ENCODE results near the gene FOXM1. TPM values are rescaled to one million over a fixed set of nuclear protein-coding genes. Genes with fewer than 3 reads are reported as not detected.

FOXM1 gene
- total and polyA plus RNA-seq, 2 of the 13 experiments (the other 11 are each of a cell fraction or from before 2014, with no cell fraction given), result 17.1 to 25.9 TPM

DNA sequence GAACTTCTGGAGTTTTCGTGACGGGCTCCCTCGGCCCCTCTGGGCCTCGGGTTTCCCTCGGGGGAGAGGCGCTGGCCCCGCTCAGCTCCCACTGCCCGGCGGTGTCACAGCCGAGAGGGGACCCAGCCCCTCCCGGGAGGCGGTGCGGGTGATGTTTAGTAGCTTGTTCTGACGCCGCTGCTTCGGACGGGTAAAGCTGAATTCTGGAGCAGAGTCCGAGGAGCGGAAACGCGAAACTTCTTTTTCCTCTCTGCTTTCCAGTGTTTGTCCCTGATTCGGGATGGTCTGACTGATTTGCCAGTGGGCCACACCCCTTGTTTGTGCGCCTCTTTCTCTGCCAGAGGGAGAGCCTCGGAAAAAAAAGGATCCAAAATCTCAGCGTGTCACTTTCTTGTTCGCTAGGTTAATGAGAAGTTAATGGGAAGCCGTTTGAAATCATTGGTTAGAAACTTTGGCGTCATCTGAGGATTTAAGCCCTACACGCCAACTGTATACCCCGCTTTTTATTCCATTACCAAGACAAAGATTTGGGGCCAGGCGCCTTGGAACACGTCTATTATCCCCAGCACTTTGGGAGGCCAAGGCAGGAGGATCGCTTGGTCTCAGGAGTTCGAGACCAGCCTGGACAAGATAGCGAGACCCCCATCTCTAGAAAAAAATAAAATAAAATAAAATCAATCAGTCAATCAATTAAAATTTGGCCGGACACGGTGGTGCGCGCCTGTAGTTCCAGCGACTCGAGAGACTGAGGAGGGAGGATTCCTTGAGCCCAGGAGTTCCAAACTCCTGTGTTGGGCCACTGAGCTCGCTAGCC lies 14.5 kb upstream of the FOXM1 start (continued):
- TF ChIP-seq ZKSCAN8 (CRISPR knock-in tag; IDR thresholded peaks at IDR 0.05; ENCODE audit: borderline replicate concordance) (peak; percentile 55; the same call in 1 of the 2 replicates), ZNF3 (CRISPR knock-in tag; IDR thresholded peaks at IDR 0.05) (no peak), ZNF607 (CRISPR knock-in tag; IDR thresholded peaks at IDR 0.05; ENCODE audit: borderline replicate concordance) (no peak), ZNF83 (CRISPR knock-in tag; IDR thresholded peaks at IDR 0.05; ENCODE audit: borderline replicate concordance) (no peak), SMARCE1 (IDR thresholded peaks at IDR 0.05; ENCODE audit: borderline replicate concordance) (no peak), GFI1 (CRISPR knock-in tag; IDR thresholded peaks at IDR 0.05; ENCODE audit: borderline replicate concordance) (peak; percentile 92), ZNF703 (CRISPR knock-in tag; IDR thresholded peaks at IDR 0.05; ENCODE audit: borderline replicate concordance) (no peak), KDM5B (CRISPR knock-in tag; IDR thresholded peaks at IDR 0.05; ENCODE audit: borderline replicate concordance) (no peak), ZNF563 (CRISPR knock-in tag; IDR thresholded peaks at IDR 0.05) (no peak; the same call in 1 of the 2 replicates), NCOA1 (CRISPR knock-in tag; IDR thresholded peaks at IDR 0.05) (no peak), ZC3H4 (CRISPR knock-in tag; IDR thresholded peaks at IDR 0.05; ENCODE audit: borderline replicate concordance) (no peak), GLI4 (CRISPR knock-in tag; IDR thresholded peaks at IDR 0.05; ENCODE audit: borderline replicate concordance) (no peak), NCOR1 (IDR thresholded peaks at IDR 0.05; ENCODE audit: borderline replicate concordance, low read length) (no peak), TAF1 (CRISPR knock-in tag; IDR thresholded peaks at IDR 0.05) (no peak), HES4 (CRISPR knock-in tag; IDR thresholded peaks at IDR 0.05; ENCODE audit: borderline replicate concordance) (0 out of 2 replicates have a peak, but pooled peaks have one; percentile 1)
- TF ChIP-seq, protein P1, sequence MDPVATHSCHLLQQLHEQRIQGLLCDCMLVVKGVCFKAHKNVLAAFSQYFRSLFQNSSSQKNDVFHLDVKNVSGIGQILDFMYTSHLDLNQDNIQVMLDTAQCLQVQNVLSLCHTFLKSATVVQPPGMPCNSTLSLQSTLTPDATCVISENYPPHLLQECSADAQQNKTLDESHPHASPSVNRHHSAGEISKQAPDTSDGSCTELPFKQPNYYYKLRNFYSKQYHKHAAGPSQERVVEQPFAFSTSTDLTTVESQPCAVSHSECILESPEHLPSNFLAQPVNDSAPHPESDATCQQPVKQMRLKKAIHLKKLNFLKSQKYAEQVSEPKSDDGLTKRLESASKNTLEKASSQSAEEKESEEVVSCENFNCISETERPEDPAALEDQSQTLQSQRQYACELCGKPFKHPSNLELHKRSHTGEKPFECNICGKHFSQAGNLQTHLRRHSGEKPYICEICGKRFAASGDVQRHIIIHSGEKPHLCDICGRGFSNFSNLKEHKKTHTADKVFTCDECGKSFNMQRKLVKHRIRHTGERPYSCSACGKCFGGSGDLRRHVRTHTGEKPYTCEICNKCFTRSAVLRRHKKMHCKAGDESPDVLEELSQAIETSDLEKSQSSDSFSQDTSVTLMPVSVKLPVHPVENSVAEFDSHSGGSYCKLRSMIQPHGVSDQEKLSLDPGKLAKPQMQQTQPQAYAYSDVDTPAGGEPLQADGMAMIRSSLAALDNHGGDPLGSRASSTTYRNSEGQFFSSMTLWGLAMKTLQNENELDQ (CRISPR knock-in tag; IDR thresholded peaks at IDR 0.05; ENCODE audit: borderline replicate concordance), result no peak
- TF ChIP-seq, protein P2, sequence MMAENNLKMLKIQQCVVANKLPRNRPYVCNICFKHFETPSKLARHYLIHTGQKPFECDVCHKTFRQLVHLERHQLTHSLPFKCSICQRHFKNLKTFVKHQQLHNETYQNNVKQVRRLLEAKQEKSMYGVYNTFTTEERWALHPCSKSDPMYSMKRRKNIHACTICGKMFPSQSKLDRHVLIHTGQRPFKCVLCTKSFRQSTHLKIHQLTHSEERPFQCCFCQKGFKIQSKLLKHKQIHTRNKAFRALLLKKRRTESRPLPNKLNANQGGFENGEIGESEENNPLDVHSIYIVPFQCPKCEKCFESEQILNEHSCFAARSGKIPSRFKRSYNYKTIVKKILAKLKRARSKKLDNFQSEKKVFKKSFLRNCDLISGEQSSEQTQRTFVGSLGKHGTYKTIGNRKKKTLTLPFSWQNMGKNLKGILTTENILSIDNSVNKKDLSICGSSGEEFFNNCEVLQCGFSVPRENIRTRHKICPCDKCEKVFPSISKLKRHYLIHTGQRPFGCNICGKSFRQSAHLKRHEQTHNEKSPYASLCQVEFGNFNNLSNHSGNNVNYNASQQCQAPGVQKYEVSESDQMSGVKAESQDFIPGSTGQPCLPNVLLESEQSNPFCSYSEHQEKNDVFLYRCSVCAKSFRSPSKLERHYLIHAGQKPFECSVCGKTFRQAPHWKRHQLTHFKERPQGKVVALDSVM (CRISPR knock-in tag; IDR thresholded peaks at IDR 0.05), result peak; percentile 84
- TF ChIP-seq, protein P3, sequence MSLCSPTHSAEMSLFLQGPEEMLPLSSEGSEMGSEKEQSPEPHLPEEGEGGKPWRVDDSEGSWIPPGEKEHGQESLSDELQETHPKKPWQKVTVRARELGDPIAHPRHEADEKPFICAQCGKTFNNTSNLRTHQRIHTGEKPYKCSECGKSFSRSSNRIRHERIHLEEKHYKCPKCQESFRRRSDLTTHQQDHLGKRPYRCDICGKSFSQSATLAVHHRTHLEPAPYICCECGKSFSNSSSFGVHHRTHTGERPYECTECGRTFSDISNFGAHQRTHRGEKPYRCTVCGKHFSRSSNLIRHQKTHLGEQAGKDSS (CRISPR knock-in tag; IDR thresholded peaks at IDR 0.05; ENCODE audit: borderline replicate concordance, low read depth), result no peak
- TF ChIP-seq, protein P4, sequence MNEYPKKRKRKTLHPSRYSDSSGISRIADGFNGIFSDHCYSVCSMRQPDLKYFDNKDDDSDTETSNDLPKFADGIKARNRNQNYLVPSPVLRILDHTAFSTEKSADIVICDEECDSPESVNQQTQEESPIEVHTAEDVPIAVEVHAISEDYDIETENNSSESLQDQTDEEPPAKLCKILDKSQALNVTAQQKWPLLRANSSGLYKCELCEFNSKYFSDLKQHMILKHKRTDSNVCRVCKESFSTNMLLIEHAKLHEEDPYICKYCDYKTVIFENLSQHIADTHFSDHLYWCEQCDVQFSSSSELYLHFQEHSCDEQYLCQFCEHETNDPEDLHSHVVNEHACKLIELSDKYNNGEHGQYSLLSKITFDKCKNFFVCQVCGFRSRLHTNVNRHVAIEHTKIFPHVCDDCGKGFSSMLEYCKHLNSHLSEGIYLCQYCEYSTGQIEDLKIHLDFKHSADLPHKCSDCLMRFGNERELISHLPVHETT (CRISPR knock-in tag; conservative IDR thresholded peaks at IDR 0.05), result no peak
